ENCODE measurements around the gene FAM217A. TPM values are rescaled to one million over a fixed set of nuclear protein-coding genes. Genes with fewer than 3 reads are reported as not detected.
A peak's percentile ranks its signal among the peaks of the same experiment; 100 is the strongest.

FAM217A gene
- polyA plus RNA-seq, 2 of the 4 experiments (the other 2 are of a cell fraction) = not detected

DNA sequence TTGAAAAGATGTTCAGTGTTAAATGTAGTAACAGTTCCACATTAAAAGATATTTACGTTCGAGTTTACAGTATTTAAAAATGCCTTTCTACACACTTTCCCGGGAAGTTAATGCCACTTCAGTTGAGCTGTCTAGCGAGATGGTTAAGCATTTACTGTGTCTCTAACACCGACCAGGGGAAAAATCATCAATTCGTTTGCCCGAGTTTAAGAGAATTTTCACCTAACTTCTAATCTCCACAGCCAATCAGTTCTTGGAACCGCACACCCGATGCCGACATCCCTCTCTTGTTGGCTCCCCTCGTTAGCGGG lies 58.2 kb downstream of the FAM217A start:
- Histone ChIP-seq H3K4me1 (peaks cover 35% of the 10 kb centered on the region), H3K4me2 (peak overlapping the region; percentile 79), H3K27ac (peak overlapping the region; percentile 97 to 99), H3K4me3 (peak overlapping the region; percentile 73), H3K9me3 (no peaks in the 10 kb centered on the region)
- 2% methylated on average over 12 of the region's 12 CpGs for WGBS (ENCODE audit: missing lambda C conversion rate)
- TF ChIP-seq ZSCAN20 (CRISPR knock-in tag; IDR thresholded peaks at IDR 0.05) = no peak
- TF ChIP-seq CHD2 (IDR thresholded peaks at IDR 0.05; ENCODE audit: low read length, partially characterized antibody) = no peak
- no peak for TF ChIP-seq EP300 (IDR thresholded peaks at IDR 0.05)
- TF ChIP-seq RCOR1 (IDR thresholded peaks at IDR 0.05; ENCODE audit: low read depth, low read length) = no peak
- TF ChIP-seq CBX8 (IDR thresholded peaks at IDR 0.05) = no peak
- no peak for TF ChIP-seq HOXB13 (CRISPR knock-in tag; IDR thresholded peaks at IDR 0.05; ENCODE audit: low read depth)
- TF ChIP-seq, protein P1, sequence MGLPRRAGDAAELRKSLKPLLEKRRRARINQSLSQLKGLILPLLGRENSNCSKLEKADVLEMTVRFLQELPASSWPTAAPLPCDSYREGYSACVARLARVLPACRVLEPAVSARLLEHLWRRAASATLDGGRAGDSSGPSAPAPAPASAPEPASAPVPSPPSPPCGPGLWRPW (IDR thresholded peaks at IDR 0.05) = no peak
- no peak for TF ChIP-seq ZFP36 (IDR thresholded peaks at IDR 0.05; ENCODE audit: borderline replicate concordance, partially characterized antibody)
- TF ChIP-seq GATA3 (IDR thresholded peaks at IDR 0.05; ENCODE audit: borderline replicate concordance) = no peak
- no peak for TF ChIP-seq RARB (CRISPR knock-in tag; IDR thresholded peaks at IDR 0.05)
- ATAC-seq (peak in 1 of 2 experiments; percentile 2; a peak in 2 of 6 replicates), DNase-seq (ENCODE audit: low read depth in 1 of 2, low spot score in 1 of 2) (no peak), FAIRE-seq (no peak)
- ChIA-PET POLR2A (interaction anchor here (0.6 to 2.0 kb wide), 11 partner anchors 8 to 858 kb away, joined by 3 to 16 read pairs (median 4); partner anchors contain the start of gene ECI2), CTCF (interaction anchor here (0.7 to 2.0 kb wide), 12 partner anchors 11 to 278 kb away, joined by 3 to 6 read pairs (median 4); partner anchors contain the start of gene FAM50B)

DNA sequence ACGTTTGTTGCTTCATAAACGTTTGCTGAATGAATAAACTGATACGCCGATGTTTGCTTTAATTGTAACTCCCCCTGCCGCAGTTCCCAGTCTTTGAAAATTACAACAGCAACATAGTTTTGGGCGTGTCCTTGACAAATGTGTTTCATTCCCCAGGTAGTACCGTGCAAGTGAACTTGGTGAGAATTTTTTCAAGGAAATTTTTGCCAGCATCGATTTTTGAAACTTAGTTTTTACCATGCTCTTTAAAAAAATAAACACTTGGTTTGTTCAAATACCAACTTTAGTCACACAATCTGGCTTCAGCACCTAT lies 60.1 kb downstream of the FAM217A start:
- peak overlapping the region; percentile 70 for H3K4me2 ChIP-seq
- ChIA-PET POLR2A (interaction anchor here (0.6 to 1.2 kb wide), 4 partner anchors 21 to 230 kb away, joined by 3 read pairs; no protein-coding TSS in a partner anchor), CTCF (interaction anchor here (2.0 kb wide), 1 partner anchor 10 kb away, joined by 7 read pairs; no protein-coding TSS in a partner anchor)
- FAIRE-seq (no peak), DNase-seq (ENCODE audit: low read depth in 1 of 2, low spot score in 1 of 2) (peak in 1 of 2 experiments; percentile 15), ATAC-seq (peak in 1 of 2 experiments; percentile 19; a peak in 3 of 6 replicates)
- H3K27ac ChIP-seq = peak overlapping the region; percentile 93 to 97
- WGBS (ENCODE audit: missing lambda C conversion rate) = 0% methylated on average over 8 of the region's 8 CpGs
- TF ChIP-seq, protein P2, sequence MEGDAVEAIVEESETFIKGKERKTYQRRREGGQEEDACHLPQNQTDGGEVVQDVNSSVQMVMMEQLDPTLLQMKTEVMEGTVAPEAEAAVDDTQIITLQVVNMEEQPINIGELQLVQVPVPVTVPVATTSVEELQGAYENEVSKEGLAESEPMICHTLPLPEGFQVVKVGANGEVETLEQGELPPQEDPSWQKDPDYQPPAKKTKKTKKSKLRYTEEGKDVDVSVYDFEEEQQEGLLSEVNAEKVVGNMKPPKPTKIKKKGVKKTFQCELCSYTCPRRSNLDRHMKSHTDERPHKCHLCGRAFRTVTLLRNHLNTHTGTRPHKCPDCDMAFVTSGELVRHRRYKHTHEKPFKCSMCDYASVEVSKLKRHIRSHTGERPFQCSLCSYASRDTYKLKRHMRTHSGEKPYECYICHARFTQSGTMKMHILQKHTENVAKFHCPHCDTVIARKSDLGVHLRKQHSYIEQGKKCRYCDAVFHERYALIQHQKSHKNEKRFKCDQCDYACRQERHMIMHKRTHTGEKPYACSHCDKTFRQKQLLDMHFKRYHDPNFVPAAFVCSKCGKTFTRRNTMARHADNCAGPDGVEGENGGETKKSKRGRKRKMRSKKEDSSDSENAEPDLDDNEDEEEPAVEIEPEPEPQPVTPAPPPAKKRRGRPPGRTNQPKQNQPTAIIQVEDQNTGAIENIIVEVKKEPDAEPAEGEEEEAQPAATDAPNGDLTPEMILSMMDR (IDR thresholded peaks at IDR 0.05) = no peak
- H3K4me1 ChIP-seq = peaks cover 31% of the 10 kb centered on the region
- H3K9me3 ChIP-seq = no peaks in the 10 kb centered on the region
- peak overlapping the region; percentile 70 for H3K4me3 ChIP-seq

Other genes with a start within 250 kb of the FAM217A start
- gene FAM50B, start 229.8 kb downstream of the FAM217A start, polyA plus RNA-seq (2011; rRNA removed) = 4.6 and 5.1 TPM in 2 replicates
- gene FAM50B, start 229.8 kb downstream of the FAM217A start, polyA plus RNA-seq (2017; fragmentation: RNase III; extraction: RNeasy Plus Mini Kit Qiagen cat#74134 plus additional on column Dnase treatment) = 5.5 to 6.8 TPM (median 6.4 TPM) in 3 replicates
- gene ECI2, start 56.4 kb upstream of the FAM217A start, polyA plus RNA-seq (2011; rRNA removed) = 48.1 and 50.8 TPM in 2 replicates
- 65.0 to 73.6 TPM (median 68.9 TPM) in 3 replicates for gene ECI2, start 56.4 kb upstream of the FAM217A start, polyA plus RNA-seq (2017; fragmentation: RNase III; extraction: RNeasy Plus Mini Kit Qiagen cat#74134 plus additional on column Dnase treatment)